SK-N-SH treated with all-trans-retinoic acid at 6 μM for 48 hours (cell line): Measurements from ENCODE around the gene KCTD5.

Experiments used
- ATAC-seq: fragments of 200-7000 bp; cut with Tn5 transposase; 3 replicates; pipeline ENCODE4 v1.9.1; 2020; ENCODE audit warnings: mild to moderate bottlenecking, moderate library complexity
- BACH2 ChIP-seq: fragments of 250-450 bp; sonication (Bioruptor Pico); IDR thresholded peaks from 2 replicates; pipeline ENCODE4 v1.9.0; 2021; ENCODE audit warnings: mild to moderate bottlenecking, borderline replicate concordance
- ESRRG ChIP-seq: fragments of 250-450 bp; sonication (Bioruptor Pico); IDR thresholded peaks from 2 replicates; pipeline ENCODE4 v1.6.1; 2021; ENCODE audit warnings: mild to moderate bottlenecking
- GLIS3 ChIP-seq: fragments of 250-450 bp; sonication (Bioruptor Pico); IDR thresholded peaks from 2 replicates; pipeline ENCODE4 v1.5.0; 2020; ENCODE audit warnings: mild to moderate bottlenecking, moderate library complexity
- ISL1 ChIP-seq: fragments of 250-450 bp; sonication (Bioruptor Pico); IDR thresholded peaks from 2 replicates; pipeline ENCODE4 v2.1.2; 2022; ENCODE audit warnings: mild to moderate bottlenecking, moderate library complexity
- OSR1 ChIP-seq: fragments of 250-450 bp; sonication (Bioruptor Pico); IDR thresholded peaks from 2 replicates; pipeline ENCODE4 v1.8.0; 2022; ENCODE audit warnings: moderate library complexity, mild to moderate bottlenecking, inconsistent platforms
- PPARA ChIP-seq: fragments of 250-450 bp; sonication (Bioruptor Pico); IDR thresholded peaks from 2 replicates; pipeline ENCODE4 v1.5.0; 2020; ENCODE audit warnings: mild to moderate bottlenecking, borderline replicate concordance
- RARB ChIP-seq: fragments of 250-450 bp; sonication (Bioruptor Pico); IDR thresholded peaks from 2 replicates; pipeline ENCODE4 v1.8.0; 2021; ENCODE audit warnings: mild to moderate bottlenecking, moderate library complexity
- TCF4 ChIP-seq: fragments of 250-450 bp; sonication (Bioruptor Pico); IDR thresholded peaks from 2 replicates; pipeline ENCODE4 v1.8.0; 2021; ENCODE audit warnings: mild to moderate bottlenecking, moderate library complexity, borderline replicate concordance
- ZFP3 ChIP-seq: fragments of 250-450 bp; sonication (Bioruptor Pico); IDR thresholded peaks from 2 replicates; pipeline ENCODE4 v1.5.0; 2020; ENCODE audit warnings: mild to moderate bottlenecking, moderate library complexity
- ZFP30 ChIP-seq: fragments of 450-650 bp; formaldehyde crosslinking; IDR thresholded peaks from 2 replicates; pipeline ENCODE4 v1.5.0; 2022; ENCODE audit warnings: mild to moderate bottlenecking, moderate library complexity
- ZNF70 ChIP-seq: fragments of 450-650 bp; formaldehyde crosslinking; IDR thresholded peaks from 2 replicates; pipeline ENCODE4 v1.5.0; 2020; ENCODE audit warnings: mild to moderate bottlenecking, moderate library complexity
- ZNF8 ChIP-seq: fragments of 450-650 bp; formaldehyde crosslinking; IDR thresholded peaks from 2 replicates; pipeline ENCODE4 v1.5.0; 2020; ENCODE audit warnings: mild to moderate bottlenecking, moderate library complexity
- TF ChIP-seq, protein P1 (sequence below): fragments of 250-450 bp; sonication (Bioruptor Pico); IDR thresholded peaks from 2 replicates; pipeline ENCODE4 v1.5.1; 2021; ENCODE audit warnings: mild to moderate bottlenecking, moderate library complexity
- TF ChIP-seq, protein P2 (sequence below): fragments of 250-450 bp; sonication (Bioruptor Pico); IDR thresholded peaks from 2 replicates; pipeline ENCODE4 v1.8.0; 2021; ENCODE audit warnings: low read depth, mild to moderate bottlenecking, moderate library complexity, borderline replicate concordance
- TF ChIP-seq, protein P3 (sequence below): fragments of 250-450 bp; sonication (Bioruptor Pico); IDR thresholded peaks from 2 replicates; pipeline ENCODE4 v1.8.0; 2020; ENCODE audit warnings: mild to moderate bottlenecking, moderate library complexity, borderline replicate concordance
- TF ChIP-seq, protein P4 (sequence below): fragments of 250-450 bp; sonication (Bioruptor Pico); IDR thresholded peaks from 2 replicates; pipeline ENCODE4 v1.5.0; 2020; ENCODE audit warnings: mild to moderate bottlenecking, moderate library complexity

Gene KCTD5

DNA sequence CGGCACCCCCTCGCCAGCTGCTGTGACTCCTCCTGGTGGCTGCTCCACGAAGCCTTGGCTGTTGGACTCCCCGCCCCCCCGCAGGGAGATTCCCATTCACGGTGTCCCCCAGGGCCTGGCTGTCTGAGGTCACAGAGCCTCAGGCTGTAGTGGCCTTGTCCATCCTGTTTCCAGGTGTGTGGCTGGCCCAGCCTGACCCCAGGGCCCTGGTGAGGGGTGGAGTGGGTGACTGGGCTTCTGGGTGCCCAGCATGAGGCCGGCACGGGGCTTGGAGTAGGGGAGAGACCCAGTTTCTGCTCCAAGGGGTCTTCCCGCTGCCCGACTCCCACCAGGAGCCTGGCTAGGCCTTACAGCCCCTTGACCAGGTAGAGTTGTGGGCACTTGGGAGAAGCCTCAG is 27.3 kb downstream of the KCTD5 start:
- no peak for TF ChIP-seq ZNF8 (CRISPR knock-in tag)
- ATAC-seq: no peak

DNA sequence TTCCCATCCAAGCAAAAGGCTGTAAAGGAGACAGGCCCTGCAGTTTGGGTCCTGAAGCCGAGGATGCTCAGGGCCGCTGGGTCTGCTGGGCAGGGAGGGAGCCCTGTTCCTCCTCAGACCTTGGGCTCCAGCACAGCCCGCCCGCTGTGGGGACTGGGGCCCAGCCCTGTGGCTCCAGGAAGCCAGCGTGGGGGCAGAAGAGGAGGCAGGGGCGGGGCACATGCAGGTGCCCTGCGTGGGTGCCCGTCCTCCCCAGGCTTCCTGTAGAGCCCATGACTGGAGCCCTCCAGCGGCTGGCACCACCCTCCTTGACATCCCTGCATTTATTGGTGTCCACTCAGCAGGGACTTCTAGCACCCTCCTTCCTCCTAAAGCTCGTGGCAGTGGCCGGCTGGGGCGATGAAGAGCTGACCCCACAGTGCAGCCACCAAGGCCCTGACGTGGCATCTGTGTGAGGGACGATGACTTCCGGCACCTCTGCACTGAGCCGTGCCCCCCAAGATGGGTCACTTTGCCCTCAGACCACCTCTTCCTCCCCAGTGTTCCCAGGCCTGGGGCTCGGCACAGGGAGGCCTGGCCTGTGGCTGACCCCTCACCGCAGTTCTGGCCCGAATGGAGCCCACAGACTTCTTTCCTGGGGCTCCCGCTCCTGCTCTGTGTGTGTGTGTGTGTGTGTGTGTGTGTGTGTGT is 27.8 kb downstream of the KCTD5 start:
- no peak for ATAC-seq
- no peak for TF ChIP-seq ZFP30
- no peak for TF ChIP-seq ESRRG (CRISPR knock-in tag)
- no peak for TF ChIP-seq GLIS3
- no peak for TF ChIP-seq ZNF8 (CRISPR knock-in tag)
- TF ChIP-seq, protein P1, sequence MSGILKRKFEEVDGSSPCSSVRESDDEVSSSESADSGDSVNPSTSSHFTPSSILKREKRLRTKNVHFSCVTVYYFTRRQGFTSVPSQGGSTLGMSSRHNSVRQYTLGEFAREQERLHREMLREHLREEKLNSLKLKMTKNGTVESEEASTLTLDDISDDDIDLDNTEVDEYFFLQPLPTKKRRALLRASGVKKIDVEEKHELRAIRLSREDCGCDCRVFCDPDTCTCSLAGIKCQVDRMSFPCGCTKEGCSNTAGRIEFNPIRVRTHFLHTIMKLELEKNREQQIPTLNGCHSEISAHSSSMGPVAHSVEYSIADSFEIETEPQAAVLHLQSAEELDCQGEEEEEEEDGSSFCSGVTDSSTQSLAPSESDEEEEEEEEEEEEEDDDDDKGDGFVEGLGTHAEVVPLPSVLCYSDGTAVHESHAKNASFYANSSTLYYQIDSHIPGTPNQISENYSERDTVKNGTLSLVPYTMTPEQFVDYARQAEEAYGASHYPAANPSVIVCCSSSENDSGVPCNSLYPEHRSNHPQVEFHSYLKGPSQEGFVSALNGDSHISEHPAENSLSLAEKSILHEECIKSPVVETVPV (CRISPR knock-in tag): no peak
- TF ChIP-seq ZNF70 (CRISPR knock-in tag): no peak
- TF ChIP-seq, protein P2, sequence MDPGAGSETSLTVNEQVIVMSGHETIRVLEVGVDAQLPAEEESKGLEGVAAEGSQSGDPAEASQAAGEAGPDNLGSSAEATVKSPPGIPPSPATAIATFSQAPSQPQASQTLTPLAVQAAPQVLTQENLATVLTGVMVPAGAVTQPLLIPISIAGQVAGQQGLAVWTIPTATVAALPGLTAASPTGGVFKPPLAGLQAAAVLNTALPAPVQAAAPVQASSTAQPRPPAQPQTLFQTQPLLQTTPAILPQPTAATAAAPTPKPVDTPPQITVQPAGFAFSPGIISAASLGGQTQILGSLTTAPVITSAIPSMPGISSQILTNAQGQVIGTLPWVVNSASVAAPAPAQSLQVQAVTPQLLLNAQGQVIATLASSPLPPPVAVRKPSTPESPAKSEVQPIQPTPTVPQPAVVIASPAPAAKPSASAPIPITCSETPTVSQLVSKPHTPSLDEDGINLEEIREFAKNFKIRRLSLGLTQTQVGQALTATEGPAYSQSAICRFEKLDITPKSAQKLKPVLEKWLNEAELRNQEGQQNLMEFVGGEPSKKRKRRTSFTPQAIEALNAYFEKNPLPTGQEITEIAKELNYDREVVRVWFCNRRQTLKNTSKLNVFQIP (CRISPR knock-in tag): no peak
- TF ChIP-seq ISL1 (CRISPR knock-in tag): no peak
- no peak for TF ChIP-seq RARB
- no peak for TF ChIP-seq OSR1 (CRISPR knock-in tag)
- no peak for TF ChIP-seq BACH2
- no peak for TF ChIP-seq TCF4 (CRISPR knock-in tag)

DNA sequence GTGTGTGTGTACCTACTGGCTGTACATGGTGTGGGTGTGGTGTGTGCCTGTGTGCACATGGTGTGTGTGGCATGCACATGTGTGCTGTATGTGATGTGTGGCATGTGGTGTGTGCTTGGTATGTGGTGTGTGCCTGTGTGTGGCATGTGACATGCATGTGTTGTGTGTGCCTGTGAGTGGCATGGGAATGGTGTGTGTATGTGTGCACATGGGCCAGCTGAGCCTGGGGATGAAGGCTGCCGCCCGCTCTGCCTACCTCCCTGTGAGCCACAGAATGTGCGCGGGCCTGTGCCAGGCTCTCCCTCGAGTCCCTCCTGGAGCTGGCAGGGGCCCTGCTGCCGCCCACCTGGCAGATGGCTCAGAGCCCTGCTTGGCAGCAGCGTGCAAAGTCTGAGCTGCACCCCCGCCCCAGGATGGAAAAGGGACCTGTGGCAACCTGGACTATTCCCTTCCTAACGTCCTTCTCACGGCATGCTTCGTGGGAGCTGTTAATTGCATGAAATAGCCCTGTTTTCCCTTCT is 28.4 kb downstream of the KCTD5 start:
- ATAC-seq: peak; percentile 4; the same call in 2 of the 3 replicates
- TF ChIP-seq ZNF8 (CRISPR knock-in tag) (no peak), GLIS3 (no peak), ZFP3 (CRISPR knock-in tag) (no peak), PPARA (no peak), ZFP30 (no peak), ISL1 (CRISPR knock-in tag) (no peak), BACH2 (no peak), OSR1 (CRISPR knock-in tag) (no peak)
- TF ChIP-seq, protein P2 (CRISPR knock-in tag): no peak
- TF ChIP-seq, protein P3, sequence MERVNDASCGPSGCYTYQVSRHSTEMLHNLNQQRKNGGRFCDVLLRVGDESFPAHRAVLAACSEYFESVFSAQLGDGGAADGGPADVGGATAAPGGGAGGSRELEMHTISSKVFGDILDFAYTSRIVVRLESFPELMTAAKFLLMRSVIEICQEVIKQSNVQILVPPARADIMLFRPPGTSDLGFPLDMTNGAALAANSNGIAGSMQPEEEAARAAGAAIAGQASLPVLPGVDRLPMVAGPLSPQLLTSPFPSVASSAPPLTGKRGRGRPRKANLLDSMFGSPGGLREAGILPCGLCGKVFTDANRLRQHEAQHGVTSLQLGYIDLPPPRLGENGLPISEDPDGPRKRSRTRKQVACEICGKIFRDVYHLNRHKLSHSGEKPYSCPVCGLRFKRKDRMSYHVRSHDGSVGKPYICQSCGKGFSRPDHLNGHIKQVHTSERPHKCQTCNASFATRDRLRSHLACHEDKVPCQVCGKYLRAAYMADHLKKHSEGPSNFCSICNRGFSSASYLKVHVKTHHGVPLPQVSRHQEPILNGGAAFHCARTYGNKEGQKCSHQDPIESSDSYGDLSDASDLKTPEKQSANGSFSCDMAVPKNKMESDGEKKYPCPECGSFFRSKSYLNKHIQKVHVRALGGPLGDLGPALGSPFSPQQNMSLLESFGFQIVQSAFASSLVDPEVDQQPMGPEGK (CRISPR knock-in tag): no peak
- TF ChIP-seq, protein P1 (CRISPR knock-in tag): no peak
- TF ChIP-seq, protein P4, sequence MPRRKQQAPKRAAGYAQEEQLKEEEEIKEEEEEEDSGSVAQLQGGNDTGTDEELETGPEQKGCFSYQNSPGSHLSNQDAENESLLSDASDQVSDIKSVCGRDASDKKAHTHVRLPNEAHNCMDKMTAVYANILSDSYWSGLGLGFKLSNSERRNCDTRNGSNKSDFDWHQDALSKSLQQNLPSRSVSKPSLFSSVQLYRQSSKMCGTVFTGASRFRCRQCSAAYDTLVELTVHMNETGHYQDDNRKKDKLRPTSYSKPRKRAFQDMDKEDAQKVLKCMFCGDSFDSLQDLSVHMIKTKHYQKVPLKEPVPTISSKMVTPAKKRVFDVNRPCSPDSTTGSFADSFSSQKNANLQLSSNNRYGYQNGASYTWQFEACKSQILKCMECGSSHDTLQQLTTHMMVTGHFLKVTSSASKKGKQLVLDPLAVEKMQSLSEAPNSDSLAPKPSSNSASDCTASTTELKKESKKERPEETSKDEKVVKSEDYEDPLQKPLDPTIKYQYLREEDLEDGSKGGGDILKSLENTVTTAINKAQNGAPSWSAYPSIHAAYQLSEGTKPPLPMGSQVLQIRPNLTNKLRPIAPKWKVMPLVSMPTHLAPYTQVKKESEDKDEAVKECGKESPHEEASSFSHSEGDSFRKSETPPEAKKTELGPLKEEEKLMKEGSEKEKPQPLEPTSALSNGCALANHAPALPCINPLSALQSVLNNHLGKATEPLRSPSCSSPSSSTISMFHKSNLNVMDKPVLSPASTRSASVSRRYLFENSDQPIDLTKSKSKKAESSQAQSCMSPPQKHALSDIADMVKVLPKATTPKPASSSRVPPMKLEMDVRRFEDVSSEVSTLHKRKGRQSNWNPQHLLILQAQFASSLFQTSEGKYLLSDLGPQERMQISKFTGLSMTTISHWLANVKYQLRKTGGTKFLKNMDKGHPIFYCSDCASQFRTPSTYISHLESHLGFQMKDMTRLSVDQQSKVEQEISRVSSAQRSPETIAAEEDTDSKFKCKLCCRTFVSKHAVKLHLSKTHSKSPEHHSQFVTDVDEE (CRISPR knock-in tag): no peak
